Esophagus squamous epithelium (tissue), 4 donors: ENCODE data around the gene APC.

ENCODE experiments used
- POLR2A ChIP-seq, 4 donors: fragments of 450-650 bp; IDR thresholded peaks; one replicate each; pipeline ENCODE4 v1.6.1; 2017; ENCODE audit warnings: antibody characterized with exemption in 4 of 4, mild to moderate bottlenecking in 4 of 4, moderate library complexity in 3 of 4
- TF ChIP-seq, protein P1 (sequence below), 6 experiments: fragments of 450-650 bp in 4 of 6; fragments of 200-600 bp in 2 of 6; sonication (generic) in 2 of 6; IDR thresholded peaks; one replicate each; pipeline ENCODE4 v1.5.1; 2016 to 2019; ENCODE audit warnings: antibody characterized with exemption in 6 of 6, mild to moderate bottlenecking in 4 of 6, moderate library complexity in 4 of 6

DNA sequence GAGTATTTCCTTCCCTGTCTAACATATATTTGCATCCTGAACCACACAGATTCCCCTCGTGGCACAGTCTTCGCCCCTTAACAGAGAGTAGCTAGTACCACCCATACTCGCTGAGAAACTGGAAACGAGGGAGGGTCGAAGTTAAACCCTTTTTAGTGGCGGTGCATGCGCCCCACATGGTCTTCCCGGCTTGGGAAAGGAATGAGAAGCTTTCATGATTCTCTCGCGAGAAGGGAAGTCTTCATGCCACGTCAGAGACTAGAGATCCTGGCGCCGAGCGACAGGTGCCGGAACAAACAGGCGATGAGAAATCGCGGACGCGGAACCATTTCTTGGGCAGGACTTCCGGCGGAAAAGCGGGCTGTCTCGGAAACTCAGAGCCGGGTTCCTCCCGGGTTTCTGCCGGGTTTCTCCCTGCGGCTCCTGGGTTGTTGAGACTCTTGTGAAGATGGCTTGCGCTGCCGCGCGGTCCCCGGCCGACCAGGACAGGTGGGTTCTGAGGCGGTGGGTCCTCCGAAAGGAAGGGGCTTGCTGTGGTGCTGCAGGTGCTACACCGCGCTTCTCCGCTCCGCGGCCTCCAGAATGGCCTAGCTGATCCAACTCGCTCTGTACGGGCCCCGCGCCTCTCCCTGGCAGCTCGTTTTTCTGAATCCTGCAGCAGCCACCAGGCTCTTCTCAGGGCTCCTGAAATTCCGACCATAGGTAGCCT, 123.4 kb downstream of the APC start, which contains the start of gene SRP19:
- TF ChIP-seq, protein P1, sequence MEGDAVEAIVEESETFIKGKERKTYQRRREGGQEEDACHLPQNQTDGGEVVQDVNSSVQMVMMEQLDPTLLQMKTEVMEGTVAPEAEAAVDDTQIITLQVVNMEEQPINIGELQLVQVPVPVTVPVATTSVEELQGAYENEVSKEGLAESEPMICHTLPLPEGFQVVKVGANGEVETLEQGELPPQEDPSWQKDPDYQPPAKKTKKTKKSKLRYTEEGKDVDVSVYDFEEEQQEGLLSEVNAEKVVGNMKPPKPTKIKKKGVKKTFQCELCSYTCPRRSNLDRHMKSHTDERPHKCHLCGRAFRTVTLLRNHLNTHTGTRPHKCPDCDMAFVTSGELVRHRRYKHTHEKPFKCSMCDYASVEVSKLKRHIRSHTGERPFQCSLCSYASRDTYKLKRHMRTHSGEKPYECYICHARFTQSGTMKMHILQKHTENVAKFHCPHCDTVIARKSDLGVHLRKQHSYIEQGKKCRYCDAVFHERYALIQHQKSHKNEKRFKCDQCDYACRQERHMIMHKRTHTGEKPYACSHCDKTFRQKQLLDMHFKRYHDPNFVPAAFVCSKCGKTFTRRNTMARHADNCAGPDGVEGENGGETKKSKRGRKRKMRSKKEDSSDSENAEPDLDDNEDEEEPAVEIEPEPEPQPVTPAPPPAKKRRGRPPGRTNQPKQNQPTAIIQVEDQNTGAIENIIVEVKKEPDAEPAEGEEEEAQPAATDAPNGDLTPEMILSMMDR (IDR thresholded peaks at IDR 0.05) = no peak
- TF ChIP-seq POLR2A (IDR thresholded peaks at IDR 0.05) = peak in 2 of 4 donors; percentile 56 to 71
